ENCODE results near the gene BCHE. TPM values are rescaled to one million over a fixed set of nuclear protein-coding genes. Genes with fewer than 3 reads are reported as not detected.

The BCHE gene
- total RNA-seq, 1 experiment from 2014 or later, result 1.7 TPM

DNA sequence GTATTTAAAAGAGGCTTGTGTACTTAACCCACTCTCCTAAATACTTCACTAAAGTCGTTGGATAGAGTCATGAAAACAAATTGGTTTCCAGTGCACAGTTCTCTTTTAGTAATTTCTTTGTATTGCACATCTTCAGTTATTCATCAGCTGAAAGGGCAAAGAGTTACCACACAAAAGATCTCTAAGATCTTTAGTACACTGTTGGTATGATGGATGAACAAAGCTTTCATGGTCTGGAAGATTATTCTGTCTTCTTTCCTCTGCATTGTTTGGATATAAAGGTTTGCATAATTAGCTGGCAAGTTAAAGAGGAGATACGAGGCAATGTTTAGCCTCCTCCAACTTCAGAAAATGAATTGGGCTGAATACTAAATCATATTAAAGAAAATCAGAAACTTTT, 40.5 kb downstream of the BCHE start:
- no peaks in the 10 kb centered on the region for H3K27me3 Mint-ChIP-seq (ENCODE audit: low read depth)
- DNase-seq (ENCODE audit: low spot score) (no peak), ATAC-seq (no peak)
- no peak for TF ChIP-seq FOXK1 (CRISPR knock-in tag; IDR thresholded peaks at IDR 0.05)
- TF ChIP-seq, protein P1, sequence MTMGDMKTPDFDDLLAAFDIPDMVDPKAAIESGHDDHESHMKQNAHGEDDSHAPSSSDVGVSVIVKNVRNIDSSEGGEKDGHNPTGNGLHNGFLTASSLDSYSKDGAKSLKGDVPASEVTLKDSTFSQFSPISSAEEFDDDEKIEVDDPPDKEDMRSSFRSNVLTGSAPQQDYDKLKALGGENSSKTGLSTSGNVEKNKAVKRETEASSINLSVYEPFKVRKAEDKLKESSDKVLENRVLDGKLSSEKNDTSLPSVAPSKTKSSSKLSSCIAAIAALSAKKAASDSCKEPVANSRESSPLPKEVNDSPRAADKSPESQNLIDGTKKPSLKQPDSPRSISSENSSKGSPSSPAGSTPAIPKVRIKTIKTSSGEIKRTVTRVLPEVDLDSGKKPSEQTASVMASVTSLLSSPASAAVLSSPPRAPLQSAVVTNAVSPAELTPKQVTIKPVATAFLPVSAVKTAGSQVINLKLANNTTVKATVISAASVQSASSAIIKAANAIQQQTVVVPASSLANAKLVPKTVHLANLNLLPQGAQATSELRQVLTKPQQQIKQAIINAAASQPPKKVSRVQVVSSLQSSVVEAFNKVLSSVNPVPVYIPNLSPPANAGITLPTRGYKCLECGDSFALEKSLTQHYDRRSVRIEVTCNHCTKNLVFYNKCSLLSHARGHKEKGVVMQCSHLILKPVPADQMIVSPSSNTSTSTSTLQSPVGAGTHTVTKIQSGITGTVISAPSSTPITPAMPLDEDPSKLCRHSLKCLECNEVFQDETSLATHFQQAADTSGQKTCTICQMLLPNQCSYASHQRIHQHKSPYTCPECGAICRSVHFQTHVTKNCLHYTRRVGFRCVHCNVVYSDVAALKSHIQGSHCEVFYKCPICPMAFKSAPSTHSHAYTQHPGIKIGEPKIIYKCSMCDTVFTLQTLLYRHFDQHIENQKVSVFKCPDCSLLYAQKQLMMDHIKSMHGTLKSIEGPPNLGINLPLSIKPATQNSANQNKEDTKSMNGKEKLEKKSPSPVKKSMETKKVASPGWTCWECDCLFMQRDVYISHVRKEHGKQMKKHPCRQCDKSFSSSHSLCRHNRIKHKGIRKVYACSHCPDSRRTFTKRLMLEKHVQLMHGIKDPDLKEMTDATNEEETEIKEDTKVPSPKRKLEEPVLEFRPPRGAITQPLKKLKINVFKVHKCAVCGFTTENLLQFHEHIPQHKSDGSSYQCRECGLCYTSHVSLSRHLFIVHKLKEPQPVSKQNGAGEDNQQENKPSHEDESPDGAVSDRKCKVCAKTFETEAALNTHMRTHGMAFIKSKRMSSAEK (CRISPR knock-in tag; IDR thresholded peaks at IDR 0.05; ENCODE audit: borderline replicate concordance), result no peak
- TF ChIP-seq ZNF121 (CRISPR knock-in tag; IDR thresholded peaks at IDR 0.05), result no peak
- TF ChIP-seq ZNF317 (CRISPR knock-in tag; IDR thresholded peaks at IDR 0.05; ENCODE audit: borderline replicate concordance, low read depth), result no peak
- no peak for TF ChIP-seq ELF4 (CRISPR knock-in tag; IDR thresholded peaks at IDR 0.05; ENCODE audit: low read depth)
- TF ChIP-seq, protein P2, sequence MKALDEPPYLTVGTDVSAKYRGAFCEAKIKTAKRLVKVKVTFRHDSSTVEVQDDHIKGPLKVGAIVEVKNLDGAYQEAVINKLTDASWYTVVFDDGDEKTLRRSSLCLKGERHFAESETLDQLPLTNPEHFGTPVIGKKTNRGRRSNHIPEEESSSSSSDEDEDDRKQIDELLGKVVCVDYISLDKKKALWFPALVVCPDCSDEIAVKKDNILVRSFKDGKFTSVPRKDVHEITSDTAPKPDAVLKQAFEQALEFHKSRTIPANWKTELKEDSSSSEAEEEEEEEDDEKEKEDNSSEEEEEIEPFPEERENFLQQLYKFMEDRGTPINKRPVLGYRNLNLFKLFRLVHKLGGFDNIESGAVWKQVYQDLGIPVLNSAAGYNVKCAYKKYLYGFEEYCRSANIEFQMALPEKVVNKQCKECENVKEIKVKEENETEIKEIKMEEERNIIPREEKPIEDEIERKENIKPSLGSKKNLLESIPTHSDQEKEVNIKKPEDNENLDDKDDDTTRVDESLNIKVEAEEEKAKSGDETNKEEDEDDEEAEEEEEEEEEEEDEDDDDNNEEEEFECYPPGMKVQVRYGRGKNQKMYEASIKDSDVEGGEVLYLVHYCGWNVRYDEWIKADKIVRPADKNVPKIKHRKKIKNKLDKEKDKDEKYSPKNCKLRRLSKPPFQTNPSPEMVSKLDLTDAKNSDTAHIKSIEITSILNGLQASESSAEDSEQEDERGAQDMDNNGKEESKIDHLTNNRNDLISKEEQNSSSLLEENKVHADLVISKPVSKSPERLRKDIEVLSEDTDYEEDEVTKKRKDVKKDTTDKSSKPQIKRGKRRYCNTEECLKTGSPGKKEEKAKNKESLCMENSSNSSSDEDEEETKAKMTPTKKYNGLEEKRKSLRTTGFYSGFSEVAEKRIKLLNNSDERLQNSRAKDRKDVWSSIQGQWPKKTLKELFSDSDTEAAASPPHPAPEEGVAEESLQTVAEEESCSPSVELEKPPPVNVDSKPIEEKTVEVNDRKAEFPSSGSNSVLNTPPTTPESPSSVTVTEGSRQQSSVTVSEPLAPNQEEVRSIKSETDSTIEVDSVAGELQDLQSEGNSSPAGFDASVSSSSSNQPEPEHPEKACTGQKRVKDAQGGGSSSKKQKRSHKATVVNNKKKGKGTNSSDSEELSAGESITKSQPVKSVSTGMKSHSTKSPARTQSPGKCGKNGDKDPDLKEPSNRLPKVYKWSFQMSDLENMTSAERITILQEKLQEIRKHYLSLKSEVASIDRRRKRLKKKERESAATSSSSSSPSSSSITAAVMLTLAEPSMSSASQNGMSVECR (CRISPR knock-in tag; IDR thresholded peaks at IDR 0.05; ENCODE audit: borderline replicate concordance), result no peak
- TF ChIP-seq CREB1 (CRISPR knock-in tag; IDR thresholded peaks at IDR 0.05), result no peak
- TF ChIP-seq ZNF281 (CRISPR knock-in tag; IDR thresholded peaks at IDR 0.05), result no peak
- TF ChIP-seq, protein P3, sequence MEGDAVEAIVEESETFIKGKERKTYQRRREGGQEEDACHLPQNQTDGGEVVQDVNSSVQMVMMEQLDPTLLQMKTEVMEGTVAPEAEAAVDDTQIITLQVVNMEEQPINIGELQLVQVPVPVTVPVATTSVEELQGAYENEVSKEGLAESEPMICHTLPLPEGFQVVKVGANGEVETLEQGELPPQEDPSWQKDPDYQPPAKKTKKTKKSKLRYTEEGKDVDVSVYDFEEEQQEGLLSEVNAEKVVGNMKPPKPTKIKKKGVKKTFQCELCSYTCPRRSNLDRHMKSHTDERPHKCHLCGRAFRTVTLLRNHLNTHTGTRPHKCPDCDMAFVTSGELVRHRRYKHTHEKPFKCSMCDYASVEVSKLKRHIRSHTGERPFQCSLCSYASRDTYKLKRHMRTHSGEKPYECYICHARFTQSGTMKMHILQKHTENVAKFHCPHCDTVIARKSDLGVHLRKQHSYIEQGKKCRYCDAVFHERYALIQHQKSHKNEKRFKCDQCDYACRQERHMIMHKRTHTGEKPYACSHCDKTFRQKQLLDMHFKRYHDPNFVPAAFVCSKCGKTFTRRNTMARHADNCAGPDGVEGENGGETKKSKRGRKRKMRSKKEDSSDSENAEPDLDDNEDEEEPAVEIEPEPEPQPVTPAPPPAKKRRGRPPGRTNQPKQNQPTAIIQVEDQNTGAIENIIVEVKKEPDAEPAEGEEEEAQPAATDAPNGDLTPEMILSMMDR (IDR thresholded peaks at IDR 0.05), result no peak
- H3K4me3 Mint-ChIP-seq, result no peak overlapping the region
- H3K36me3 Mint-ChIP-seq, result no peaks in the 10 kb centered on the region
- no peaks in the 10 kb centered on the region for H3K9me3 Mint-ChIP-seq
- no peaks in the 10 kb centered on the region for H3K4me1 Mint-ChIP-seq
- ChIA-PET POLR2A (no interaction called here), CTCF (no interaction called here)
- no peak overlapping the region for H3K27ac Mint-ChIP-seq

DNA sequence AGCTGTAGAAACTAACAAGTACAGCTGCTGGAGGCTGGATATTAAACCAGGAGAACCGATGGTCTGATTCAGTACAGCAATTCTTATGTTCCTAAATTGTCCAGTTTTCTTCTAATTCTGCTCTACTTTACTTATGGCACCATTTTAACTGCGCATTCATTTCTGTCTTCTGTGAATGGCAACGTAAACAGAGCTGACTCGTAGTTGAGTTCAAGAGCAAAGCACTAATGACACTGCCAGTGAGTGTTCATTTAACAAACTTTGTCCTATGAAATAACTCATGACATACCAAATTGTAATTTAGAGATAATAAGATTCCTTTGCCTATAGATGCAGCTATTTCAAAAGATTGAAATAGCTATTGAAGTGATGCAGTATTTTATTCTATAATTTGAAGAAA, 48.7 kb downstream of the BCHE start:
- CTCF ChIA-PET, result no interaction called here
- Mint-ChIP-seq H3K27me3 (ENCODE audit: low read depth) (no peaks in the 10 kb centered on the region), H3K4me3 (no peak overlapping the region), H3K27ac (no peak overlapping the region), H3K9me3 (no peaks in the 10 kb centered on the region), H3K36me3 (no peaks in the 10 kb centered on the region), H3K4me1 (no peaks in the 10 kb centered on the region)
- no peak for DNase-seq (ENCODE audit: low spot score)
- ATAC-seq, result no peak
- POLR2A ChIA-PET, result no interaction called here
- TF ChIP-seq, protein P4, sequence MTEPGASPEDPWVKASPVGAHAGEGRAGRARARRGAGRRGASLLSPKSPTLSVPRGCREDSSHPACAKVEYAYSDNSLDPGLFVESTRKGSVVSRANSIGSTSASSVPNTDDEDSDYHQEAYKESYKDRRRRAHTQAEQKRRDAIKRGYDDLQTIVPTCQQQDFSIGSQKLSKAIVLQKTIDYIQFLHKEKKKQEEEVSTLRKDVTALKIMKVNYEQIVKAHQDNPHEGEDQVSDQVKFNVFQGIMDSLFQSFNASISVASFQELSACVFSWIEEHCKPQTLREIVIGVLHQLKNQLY (CRISPR knock-in tag; IDR thresholded peaks at IDR 0.05), result no peak
- TF ChIP-seq ETV6 (CRISPR knock-in tag; IDR thresholded peaks at IDR 0.05) (no peak), MYBL2 (CRISPR knock-in tag; IDR thresholded peaks at IDR 0.05) (no peak), GRHL2 (CRISPR knock-in tag; IDR thresholded peaks at IDR 0.05; ENCODE audit: insufficient replicate concordance, severe bottlenecking) (no peak), ZNF423 (CRISPR knock-in tag; IDR thresholded peaks at IDR 0.05) (no peak), NR3C1 (CRISPR knock-in tag; conservative IDR thresholded peaks at IDR 0.05; ENCODE audit: low read depth) (no peak), PRRX2 (CRISPR knock-in tag; IDR thresholded peaks at IDR 0.05) (no peak), FOXJ3 (CRISPR knock-in tag; IDR thresholded peaks at IDR 0.05; ENCODE audit: borderline replicate concordance) (no peak), NFATC4 (CRISPR knock-in tag; IDR thresholded peaks at IDR 0.05) (no peak), SMAD4 (CRISPR knock-in tag; IDR thresholded peaks at IDR 0.05) (no peak), ZNF671 (CRISPR knock-in tag; IDR thresholded peaks at IDR 0.05) (no peak), KAT7 (CRISPR knock-in tag; IDR thresholded peaks at IDR 0.05; ENCODE audit: borderline replicate concordance) (no peak)
- TF ChIP-seq, protein P5, sequence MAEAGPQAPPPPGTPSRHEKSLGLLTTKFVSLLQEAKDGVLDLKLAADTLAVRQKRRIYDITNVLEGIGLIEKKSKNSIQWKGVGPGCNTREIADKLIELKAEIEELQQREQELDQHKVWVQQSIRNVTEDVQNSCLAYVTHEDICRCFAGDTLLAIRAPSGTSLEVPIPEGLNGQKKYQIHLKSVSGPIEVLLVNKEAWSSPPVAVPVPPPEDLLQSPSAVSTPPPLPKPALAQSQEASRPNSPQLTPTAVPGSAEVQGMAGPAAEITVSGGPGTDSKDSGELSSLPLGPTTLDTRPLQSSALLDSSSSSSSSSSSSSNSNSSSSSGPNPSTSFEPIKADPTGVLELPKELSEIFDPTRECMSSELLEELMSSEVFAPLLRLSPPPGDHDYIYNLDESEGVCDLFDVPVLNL (CRISPR knock-in tag; IDR thresholded peaks at IDR 0.05; ENCODE audit: borderline replicate concordance, low read depth), result no peak
